Naive thymus-derived CD8-positive, alpha-beta T cell (primary cell): ENCODE measurements around the gene EXOSC7. TPM values are rescaled to one million over a fixed set of nuclear protein-coding genes. Genes with fewer than 3 reads are reported as not detected.
"Not testable (repeated sequence)": the region's sequence is repeated elsewhere in the genome, so short reads cannot be mapped to it uniquely, and the experiment has no call there.

Experiments
- ATAC-seq, 2 donors: fragments of 150-1000 bp; cut with Tn5 transposase in 1 of 2; sonication (Bioruptor Pico), chemical (Tn5 transposase) in 1 of 2; 1 replicate in 1 of 2; 2 replicates in 1 of 2; pipeline ENCODE4 v1.10.0; 2021; ENCODE audit warnings: mild to moderate bottlenecking in 2 of 2, moderate library complexity in 2 of 2
- POLR2A ChIA-PET: fragments of 350-600 bp; sonication (Branson Sonifier 250); formaldehyde crosslinking; loops from one replicate; lab custom pipeline; 2021; ENCODE audit warnings: antibody characterized with exemption; lab: Charles Lee
- DNase-seq, 10 donors: peaks; one replicate each; pipeline versions ENCODE4 v3.0.0 to v3.0.0-alpha.2; 2020 to 2022
- H3K27ac Mint-ChIP-seq, 10 donors: one replicate each; pipeline ENCODE4 v1.8.0; 2020 to 2022; ENCODE audit warnings: mild to moderate bottlenecking in 10 of 10, mixed read lengths in 10 of 10, moderate library complexity in 4 of 10, inconsistent platforms in 1 of 10
- H3K27me3 Mint-ChIP-seq, 5 donors: one replicate each; pipeline ENCODE4 v1.8.0; 2021 to 2022; ENCODE audit warnings: mixed read lengths in 5 of 5
- H3K36me3 Mint-ChIP-seq, 3 donors: one replicate each; pipeline ENCODE4 v1.8.0; 2020 to 2022; ENCODE audit warnings: mixed read lengths in 3 of 3, mild to moderate bottlenecking in 2 of 3, inconsistent platforms in 1 of 3
- H3K4me1 Mint-ChIP-seq, 4 donors: one replicate each; pipeline ENCODE4 v1.8.0; 2021 to 2022; ENCODE audit warnings: mixed read lengths in 4 of 4
- H3K4me3 Mint-ChIP-seq, 10 donors: one replicate each; pipeline ENCODE4 v1.8.0; 2020 to 2022; ENCODE audit warnings: mild to moderate bottlenecking in 10 of 10, mixed read lengths in 10 of 10, moderate library complexity in 6 of 10, inconsistent platforms in 1 of 10
- H3K9me3 Mint-ChIP-seq, 9 donors: one replicate each; pipeline ENCODE4 v1.8.0; 2020 to 2022; ENCODE audit warnings: mixed read lengths in 9 of 9, mild to moderate bottlenecking in 3 of 9, inconsistent platforms in 1 of 9, moderate library complexity in 1 of 9
- polyA plus RNA-seq, 3 donors: library from polyadenylated mRNA; unstranded; fragments of 300-500 nt; fragmentation: Illumina TruSeq; gene quantifications; one replicate each; pipeline ENCODE4 v1.2.3, GENCODE V29; 2021
- total RNA-seq, 8 experiments: library from RNA in 2 of 8; stranded (reverse) in 2 of 8; gene quantifications; one replicate each; pipeline ENCODE4 v1.2.3 and lab custom pipeline; 2021 to 2026

EXOSC7 gene
- total and polyA plus RNA-seq, 5 experiments from 2014 or later, result 46.0 to 55.5 (median 49.1) TPM

DNA sequence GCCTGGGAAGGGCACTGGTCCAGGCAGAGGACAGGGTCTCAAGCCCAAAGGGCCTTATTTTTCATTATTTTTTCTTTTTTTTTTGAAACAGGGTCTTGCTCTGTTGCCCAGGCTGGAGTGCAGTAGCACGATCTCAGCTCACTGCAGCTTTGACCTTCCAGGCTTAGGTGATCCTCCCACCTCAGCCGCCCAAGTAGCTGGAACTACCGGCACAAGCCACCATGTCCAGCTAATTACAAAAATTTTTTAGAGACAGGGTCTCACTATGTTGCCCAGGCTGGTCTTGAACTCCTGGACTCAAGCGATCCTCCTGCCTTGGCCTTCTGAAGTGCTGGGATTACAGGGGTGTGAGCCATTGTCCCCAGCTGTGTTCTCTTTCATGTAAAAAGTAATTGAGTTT is 26.3 kb upstream of the EXOSC7 start:
- H3K4me3 Mint-ChIP-seq, ATAC-seq, H3K27me3 Mint-ChIP-seq, POLR2A ChIA-PET, H3K9me3 Mint-ChIP-seq, DNase-seq: not testable (repeated sequence)
- Mint-ChIP-seq H3K27ac (peak overlapping the region in 1 of 10 donors; percentile 38), H3K36me3 (peaks cover 0 to 38% (median 5%) of the 10 kb centered on the region in 3 donors), H3K4me1 (peaks cover 18 to 34% (median 28%) of the 10 kb centered on the region in 4 donors)

DNA sequence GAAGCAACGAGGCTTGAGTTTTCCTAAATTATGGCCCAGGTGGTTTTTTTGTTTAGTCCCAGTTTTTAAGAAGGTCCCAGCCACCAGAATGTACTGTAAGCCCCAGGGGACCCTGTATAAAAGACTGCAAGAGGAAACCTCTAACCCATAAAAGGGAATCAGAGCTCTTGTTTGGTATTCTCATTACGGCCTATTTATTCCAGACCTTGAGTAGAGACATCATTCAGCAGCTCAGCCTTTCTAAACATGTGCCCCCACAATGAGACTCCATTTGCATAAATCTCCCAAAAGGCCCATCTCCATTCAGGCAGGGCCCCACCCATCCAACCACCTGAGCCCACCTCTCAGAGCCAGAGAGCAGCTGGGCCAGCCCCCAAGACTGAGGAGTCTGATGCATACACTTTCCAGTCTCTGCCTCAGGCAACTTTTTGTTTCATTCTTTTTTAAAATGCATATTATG is 25.7 kb upstream of the EXOSC7 start:
- Mint-ChIP-seq H3K36me3 (peaks cover 0 to 34% (median 0%) of the 10 kb centered on the region in 3 donors), H3K27me3 (no peaks in the 10 kb centered on the region), H3K4me3 (no peak overlapping the region), H3K27ac (peak overlapping the region in 4 of 10 donors; percentile 3 to 70 (median 36)), H3K9me3 (no peaks in the 10 kb centered on the region), H3K4me1 (peaks cover 21 to 35% (median 28%) of the 10 kb centered on the region in 4 donors)
- POLR2A ChIA-PET, result no interaction called here
- ATAC-seq (no peak), DNase-seq (no peak)

DNA sequence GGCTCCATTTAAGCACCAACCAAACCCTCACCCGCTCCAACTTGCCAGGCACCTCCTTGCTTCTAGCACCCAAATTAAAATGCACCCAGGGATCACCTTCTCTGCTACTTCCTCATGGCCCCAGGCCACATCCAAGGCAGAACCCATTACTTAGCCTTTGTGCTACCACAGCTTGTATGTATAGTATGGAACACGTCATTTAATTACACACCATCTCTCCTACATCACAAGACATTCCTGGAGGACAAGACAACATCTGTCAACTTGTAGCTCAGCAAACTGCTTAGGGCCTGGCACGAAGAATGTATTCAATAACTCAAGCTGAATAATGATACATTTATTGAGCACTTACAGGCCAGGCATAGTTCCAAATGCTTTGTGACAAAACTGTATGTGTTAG is 23.4 kb upstream of the EXOSC7 start:
- H3K27ac Mint-ChIP-seq, result peak overlapping the region in 1 of 10 donors; percentile 79
- H3K9me3 Mint-ChIP-seq, result no peaks in the 10 kb centered on the region
- no peaks in the 10 kb centered on the region for H3K27me3 Mint-ChIP-seq
- ATAC-seq (no peak), DNase-seq (no peak)
- H3K4me3 Mint-ChIP-seq, result no peak overlapping the region
- H3K4me1 Mint-ChIP-seq, result peaks cover 33 to 45% (median 38%) of the 10 kb centered on the region in 4 donors
- H3K36me3 Mint-ChIP-seq, result peaks cover 0 to 35% (median 4%) of the 10 kb centered on the region in 3 donors
- POLR2A ChIA-PET, result no interaction called here

DNA sequence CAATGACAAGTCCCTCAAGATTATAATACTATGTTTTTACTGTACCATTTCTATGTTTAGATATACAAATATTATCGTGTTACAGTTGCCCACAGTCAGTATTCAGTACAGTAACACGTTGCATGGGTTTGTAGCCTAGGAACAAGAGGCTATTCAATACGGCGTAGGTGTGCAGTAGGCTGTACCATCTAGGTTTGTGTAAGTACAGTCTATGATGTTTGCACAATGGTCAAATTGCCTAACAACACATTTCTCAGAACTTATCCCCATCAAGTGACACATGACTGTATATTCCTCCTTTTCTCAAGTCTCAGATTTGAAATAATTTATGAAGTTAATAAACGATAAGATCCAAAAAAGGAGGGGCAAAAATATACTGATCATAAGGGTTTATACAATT is 21.7 kb upstream of the EXOSC7 start:
- ATAC-seq (no peak), DNase-seq (no peak)
- Mint-ChIP-seq H3K27me3 (no peaks in the 10 kb centered on the region), H3K4me3 (no peak overlapping the region), H3K36me3 (peaks cover 0 to 37% (median 13%) of the 10 kb centered on the region in 3 donors), H3K27ac (no peak overlapping the region), H3K4me1 (peaks cover 29 to 45% (median 36%) of the 10 kb centered on the region in 4 donors), H3K9me3 (no peaks in the 10 kb centered on the region)
- POLR2A ChIA-PET, result no interaction called here

DNA sequence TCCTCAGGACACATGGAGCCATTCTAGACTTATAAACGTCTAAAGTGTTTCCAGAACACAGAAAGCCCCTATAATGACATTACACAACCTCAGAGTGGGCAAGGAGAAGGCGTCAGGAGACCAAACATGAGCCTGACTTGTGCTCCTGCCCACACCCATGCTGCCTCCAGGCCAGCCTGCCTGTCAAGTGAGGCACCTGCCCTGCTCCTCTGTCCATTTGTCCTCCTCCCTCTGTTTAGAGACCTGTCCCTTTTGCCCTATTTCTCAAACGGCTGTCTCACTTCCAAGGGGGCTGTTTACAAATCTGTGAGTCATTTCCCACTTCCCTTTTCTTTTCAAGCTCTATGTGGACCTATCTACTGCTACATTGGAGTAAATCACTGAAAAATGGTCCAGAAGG is 21.1 kb upstream of the EXOSC7 start:
- no peaks in the 10 kb centered on the region for H3K9me3 Mint-ChIP-seq
- H3K4me3 Mint-ChIP-seq, result no peak overlapping the region
- no peaks in the 10 kb centered on the region for H3K27me3 Mint-ChIP-seq
- no peak for ATAC-seq
- DNase-seq, result no peak
- H3K4me1 Mint-ChIP-seq, result peaks cover 29 to 45% (median 36%) of the 10 kb centered on the region in 4 donors
- POLR2A ChIA-PET, result no interaction called here
- peaks cover 0 to 37% (median 13%) of the 10 kb centered on the region in 3 donors for H3K36me3 Mint-ChIP-seq
- H3K27ac Mint-ChIP-seq, result peak overlapping the region in 1 of 10 donors; percentile 25

DNA sequence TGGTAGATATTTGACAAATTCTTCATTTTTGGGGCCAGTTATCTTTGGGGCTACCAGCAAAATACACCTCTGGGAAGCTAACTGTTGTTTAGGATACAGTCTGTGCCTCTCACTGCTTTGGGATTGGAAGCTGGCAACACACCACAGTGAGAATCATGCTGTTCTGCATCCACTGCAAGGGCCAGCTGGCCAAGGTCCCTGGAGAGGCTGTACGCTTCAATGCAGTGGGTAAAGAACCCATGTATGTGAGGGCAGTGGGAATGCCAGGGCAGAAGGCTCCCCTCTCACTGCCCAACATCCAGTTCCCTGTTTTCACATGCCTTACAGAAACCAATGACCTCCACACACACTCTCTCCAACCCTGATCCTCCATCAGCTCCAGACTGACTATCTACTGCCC is 20.1 kb upstream of the EXOSC7 start:
- H3K9me3 Mint-ChIP-seq, result no peaks in the 10 kb centered on the region
- peaks cover 29 to 40% (median 33%) of the 10 kb centered on the region in 4 donors for H3K4me1 Mint-ChIP-seq
- ATAC-seq, result no peak
- H3K36me3 Mint-ChIP-seq, result peaks cover 0 to 33% (median 13%) of the 10 kb centered on the region in 3 donors
- H3K27me3 Mint-ChIP-seq, result no peaks in the 10 kb centered on the region
- DNase-seq, result no peak
- H3K4me3 Mint-ChIP-seq, result no peak overlapping the region
- no peak overlapping the region for H3K27ac Mint-ChIP-seq
- POLR2A ChIA-PET, result no interaction called here

DNA sequence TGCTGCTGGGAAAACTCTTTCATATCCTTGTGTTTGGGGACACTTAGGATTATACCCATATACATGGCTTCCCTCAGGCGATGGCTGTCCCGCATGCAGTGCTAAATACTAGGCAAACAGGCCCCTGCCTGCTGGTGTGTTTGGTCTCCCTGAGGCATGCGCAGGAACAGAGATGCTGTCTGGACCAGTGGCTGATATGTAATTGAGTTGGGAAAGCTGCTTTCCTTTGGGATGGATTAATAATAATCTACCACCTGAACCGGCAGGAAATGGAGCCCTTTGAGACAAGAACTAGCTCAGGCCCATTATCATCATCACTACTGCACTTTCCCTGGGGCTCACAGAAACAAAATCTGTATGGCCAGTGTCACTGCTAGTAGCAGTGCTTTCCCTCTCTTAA is 18.1 kb upstream of the EXOSC7 start:
- ATAC-seq (no peak), DNase-seq (no peak)
- H3K4me1 Mint-ChIP-seq, result peaks cover 17 to 33% (median 29%) of the 10 kb centered on the region in 4 donors
- POLR2A ChIA-PET, result no interaction called here
- peaks cover 0 to 33% (median 13%) of the 10 kb centered on the region in 3 donors for H3K36me3 Mint-ChIP-seq
- H3K4me3 Mint-ChIP-seq, result no peak overlapping the region
- no peaks in the 10 kb centered on the region for H3K9me3 Mint-ChIP-seq
- peak overlapping the region in 1 of 10 donors; percentile 69 for H3K27ac Mint-ChIP-seq
- no peaks in the 10 kb centered on the region for H3K27me3 Mint-ChIP-seq

DNA sequence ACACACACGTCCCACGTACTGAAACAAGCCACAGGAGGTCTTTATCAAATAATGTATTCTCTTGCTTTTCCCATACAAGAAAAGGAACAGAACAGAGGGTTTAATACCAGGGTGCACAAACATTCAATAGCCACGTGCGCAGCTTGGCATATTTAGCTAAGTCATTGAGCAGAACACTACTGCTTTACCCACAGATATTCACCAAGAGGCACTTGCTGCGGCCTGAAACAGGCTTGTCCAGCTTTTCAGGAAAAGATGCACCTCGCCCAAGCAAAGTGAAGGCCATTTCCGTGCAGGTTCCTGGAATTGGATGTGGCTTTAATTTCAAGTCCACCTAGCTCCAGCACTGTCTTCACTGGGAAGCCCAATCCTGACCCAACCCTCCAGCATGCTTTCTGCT is 17.7 kb upstream of the EXOSC7 start:
- POLR2A ChIA-PET, result no interaction called here
- peaks cover 0 to 33% (median 13%) of the 10 kb centered on the region in 3 donors for H3K36me3 Mint-ChIP-seq

DNA sequence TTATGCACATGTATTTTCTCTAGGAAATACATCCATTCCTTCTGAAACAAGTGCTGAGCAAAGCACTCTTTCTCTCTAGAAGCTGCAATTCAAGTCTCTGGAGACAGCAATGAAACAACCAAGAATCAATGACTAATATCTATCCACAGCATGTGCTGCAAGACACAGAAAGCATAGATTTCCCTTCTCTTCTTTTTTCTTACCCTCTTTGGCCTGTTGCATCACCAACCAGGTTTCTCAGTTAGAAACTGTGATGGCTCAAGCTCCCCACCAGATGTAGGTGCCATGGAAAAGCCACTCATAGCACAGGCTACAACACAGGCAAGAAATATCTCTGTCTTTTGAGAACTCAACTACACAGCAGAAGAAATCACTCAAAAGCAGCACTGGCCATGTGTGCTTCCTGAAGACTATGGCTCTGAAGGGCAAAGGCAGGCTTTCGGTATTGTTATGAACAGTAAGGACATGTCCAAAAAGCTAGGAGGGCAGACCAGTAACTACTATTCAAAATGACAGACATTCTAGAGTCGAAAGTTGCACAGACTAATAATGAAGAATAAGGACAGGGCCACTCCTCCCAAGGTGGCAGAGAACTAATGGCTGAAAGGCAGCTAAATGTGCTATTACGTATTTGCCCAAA is 15.5 kb upstream of the EXOSC7 start:
- H3K4me3 Mint-ChIP-seq, result no peak overlapping the region
- peaks cover 0 to 22% (median 13%) of the 10 kb centered on the region in 3 donors for H3K36me3 Mint-ChIP-seq
- no peak for ATAC-seq
- H3K4me1 Mint-ChIP-seq, result peaks cover 28 to 53% (median 47%) of the 10 kb centered on the region in 4 donors
- DNase-seq, result no peak
- H3K27ac Mint-ChIP-seq, result no peak overlapping the region
- H3K27me3 Mint-ChIP-seq, result no peaks in the 10 kb centered on the region
- POLR2A ChIA-PET, result no interaction called here
- no peaks in the 10 kb centered on the region for H3K9me3 Mint-ChIP-seq

More for the DNA sequence above, 17.7 kb upstream of the EXOSC7 start:
- peaks cover 17 to 37% (median 33%) of the 10 kb centered on the region in 4 donors for H3K4me1 Mint-ChIP-seq
- no peaks in the 10 kb centered on the region for H3K27me3 Mint-ChIP-seq
- no peaks in the 10 kb centered on the region for H3K9me3 Mint-ChIP-seq
- ATAC-seq, result no peak
- H3K27ac Mint-ChIP-seq, result peak overlapping the region in 1 of 10 donors; percentile 5
- DNase-seq, result no peak
- no peak overlapping the region for H3K4me3 Mint-ChIP-seq

DNA sequence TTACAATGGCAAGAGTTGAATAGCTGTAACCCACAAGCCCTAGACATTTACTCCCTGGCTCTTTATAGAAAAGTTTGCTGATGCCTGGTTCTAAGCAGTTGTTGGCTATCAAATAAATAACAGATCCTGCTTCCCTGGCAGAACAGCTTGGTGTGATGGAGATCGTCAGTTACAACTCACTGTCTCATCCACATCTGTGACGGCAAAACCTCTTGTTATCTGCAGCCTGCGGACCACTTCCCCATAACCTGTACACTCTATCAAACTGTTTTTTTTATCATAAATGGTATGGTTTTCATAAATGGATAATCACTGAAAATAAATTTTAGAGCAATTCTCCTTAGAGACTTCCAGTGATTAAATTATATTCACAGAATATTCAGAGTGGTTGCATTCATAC is 14.2 kb upstream of the EXOSC7 start:
- POLR2A ChIA-PET, result no interaction called here
- peaks cover 0 to 15% (median 12%) of the 10 kb centered on the region in 3 donors for H3K36me3 Mint-ChIP-seq
- ATAC-seq, result no peak

DNA sequence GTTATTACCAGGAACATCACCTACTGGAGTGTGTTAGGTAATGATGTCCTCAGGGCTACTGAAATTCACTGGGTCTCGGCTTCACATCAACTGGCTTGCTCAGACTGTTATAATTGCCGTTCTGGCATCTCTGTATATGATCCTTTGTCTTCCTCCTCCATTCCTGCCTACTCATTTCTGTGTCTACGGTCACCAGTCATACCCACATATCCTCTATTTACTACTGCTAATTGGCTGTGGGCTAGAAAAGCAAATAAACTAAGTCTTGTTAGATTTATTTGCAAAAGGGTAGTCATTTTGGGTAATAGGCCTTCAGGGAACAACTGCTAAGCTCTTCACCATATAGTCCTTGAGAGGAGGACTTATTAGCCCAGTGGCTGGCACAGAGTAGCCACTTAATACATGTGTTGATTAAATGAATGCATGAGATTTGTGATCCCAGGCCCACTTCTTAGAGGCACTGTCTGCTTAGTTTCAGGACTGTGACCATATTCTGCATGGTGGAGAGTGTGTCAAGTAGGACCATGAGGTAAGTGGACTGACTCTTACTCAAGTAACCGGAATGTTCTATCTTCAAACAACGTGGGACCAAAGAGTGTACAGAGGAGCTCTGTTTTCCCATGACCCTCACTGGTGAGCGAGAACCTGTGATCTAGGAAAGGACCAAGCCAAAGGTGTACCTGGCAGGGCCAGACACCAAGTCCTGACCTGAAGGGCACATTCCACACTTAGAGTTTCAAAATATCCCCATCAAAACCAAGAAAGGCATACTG is 13.2 kb upstream of the EXOSC7 start:
- H3K27me3 Mint-ChIP-seq, result no peaks in the 10 kb centered on the region
- H3K4me1 Mint-ChIP-seq, result peaks cover 26 to 58% (median 51%) of the 10 kb centered on the region in 4 donors
- POLR2A ChIA-PET, result no interaction called here
- H3K4me3 Mint-ChIP-seq, result no peak overlapping the region
- no peaks in the 10 kb centered on the region for H3K9me3 Mint-ChIP-seq
- no peak overlapping the region for H3K27ac Mint-ChIP-seq
- DNase-seq, result no peak
- no peak for ATAC-seq
- H3K36me3 Mint-ChIP-seq, result peaks cover 0 to 9% (median 8%) of the 10 kb centered on the region in 3 donors

More for the DNA sequence above, 14.2 kb upstream of the EXOSC7 start:
- Mint-ChIP-seq H3K27ac (no peak overlapping the region), H3K9me3 (no peaks in the 10 kb centered on the region), H3K4me1 (peaks cover 27 to 57% (median 48%) of the 10 kb centered on the region in 4 donors), H3K27me3 (no peaks in the 10 kb centered on the region), H3K4me3 (no peak overlapping the region)
- DNase-seq, result no peak

DNA sequence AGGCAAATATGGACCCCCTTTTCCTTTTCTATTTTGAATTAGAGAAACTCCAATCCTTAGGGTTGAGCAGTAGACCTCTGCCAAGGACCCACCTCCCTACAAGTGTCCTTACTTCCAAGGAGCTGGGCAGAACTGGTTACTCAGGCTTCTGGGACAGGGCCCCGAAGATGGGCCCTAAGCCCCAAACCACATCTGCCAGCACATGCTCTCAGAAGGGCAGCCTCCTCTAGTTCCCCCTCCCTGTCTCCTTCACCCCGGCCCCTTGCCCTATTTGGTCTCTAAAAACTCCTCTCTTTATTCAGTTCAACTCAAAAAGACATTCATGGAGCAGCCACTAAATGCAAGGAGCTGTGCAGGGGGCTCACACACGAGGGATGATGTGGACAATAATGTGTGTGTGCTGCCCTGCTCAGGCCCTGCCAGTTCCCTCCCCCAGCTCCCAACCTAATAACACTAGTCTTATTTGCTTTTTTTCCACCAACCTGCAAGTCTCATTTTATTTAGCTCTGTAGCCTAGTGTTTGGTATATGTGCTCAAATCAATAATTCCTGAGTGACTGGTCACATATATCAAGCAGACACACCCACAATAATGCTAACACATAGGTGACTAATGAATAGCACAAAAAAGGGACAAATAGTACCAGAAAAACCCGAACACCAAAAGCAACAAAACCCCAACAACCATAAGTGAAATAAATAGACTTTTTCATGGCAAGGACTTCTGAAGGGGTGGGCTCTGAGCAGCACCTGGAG is 12.3 kb upstream of the EXOSC7 start:
- Mint-ChIP-seq H3K4me1 (peaks cover 30 to 66% (median 61%) of the 10 kb centered on the region in 4 donors), H3K27me3 (no peaks in the 10 kb centered on the region), H3K4me3 (no peak overlapping the region), H3K27ac (peak overlapping the region in 3 of 10 donors; percentile 11 to 45 (median 13)), H3K36me3 (peaks cover 0 to 5% (median 3%) of the 10 kb centered on the region in 3 donors), H3K9me3 (no peaks in the 10 kb centered on the region)
- POLR2A ChIA-PET, result no interaction called here
- ATAC-seq, result no peak
- DNase-seq, result no peak
